Kidney (tissue), 14 donors: ENCODE measurements around the gene ICAM3. TPM values are rescaled to one million over a fixed set of nuclear protein-coding genes. Genes with fewer than 3 reads are reported as not detected.

Experiments
- DNase-seq, 5 donors: peaks; one replicate each; pipeline ENCODE4 v3.0.0-alpha.2; 2013 to 2020
- FAIRE-seq: peaks from 2 replicates; lab custom pipeline; 2012; peaks lifted over from hg19 to GRCh38; lab: Jason Lieb, UNC
- H3K27ac ChIP-seq, 2 donors: one replicate each; pipeline ENCODE4 v1.7.0; 2013; ENCODE audit warnings: low read depth in 2 of 2, low read length in 2 of 2, inconsistent platforms in 1 of 2
- H3K27me3 ChIP-seq: one replicate; pipeline ENCODE4 v1.7.1; 2013; ENCODE audit warnings: low read length, inconsistent platforms; ENCODE audit not compliant: control insufficient read depth, insufficient read depth
- H3K36me3 ChIP-seq, 3 donors: one replicate each; pipeline versions ENCODE4 v1.7.0 to v1.7.1; 2013; ENCODE audit warnings: low read length in 3 of 3, control low read depth in 1 of 3, inconsistent platforms in 1 of 3; ENCODE audit not compliant: insufficient read depth in 3 of 3, control insufficient read depth in 2 of 3
- H3K4me1 ChIP-seq, 3 donors: one replicate each; pipeline versions ENCODE4 v1.7.0 to v1.7.1; 2013; ENCODE audit warnings: low read length in 3 of 3, inconsistent platforms in 1 of 3, low read depth in 1 of 3; ENCODE audit not compliant: control insufficient read depth in 2 of 3, insufficient read depth in 2 of 3
- H3K4me3 ChIP-seq, 3 donors: one replicate each; pipeline versions ENCODE4 v1.7.0 to v1.8.1; 2013; ENCODE audit warnings: low read length in 3 of 3, control low read depth in 1 of 3, inconsistent platforms in 1 of 3
- H3K9ac ChIP-seq, 3 donors: one replicate each; pipeline versions ENCODE4 v1.7.0 to v1.7.1; 2013; ENCODE audit warnings: low read length in 3 of 3, control low read depth in 1 of 3, inconsistent platforms in 1 of 3
- H3K9me3 ChIP-seq, 3 donors: one replicate each; pipeline versions ENCODE4 v1.7.0 to v1.7.1; 2013; ENCODE audit warnings: low read length in 3 of 3, control low read depth in 1 of 3, inconsistent platforms in 1 of 3; ENCODE audit not compliant: control insufficient read depth in 2 of 3, insufficient read depth in 1 of 3
- CTCF ChIP-seq: IDR thresholded peaks from 3 replicates; pipeline ENCODE4 v1.5.1; 2012; ENCODE audit warnings: mild to moderate bottlenecking, moderate library complexity, borderline replicate concordance; ENCODE audit not compliant: insufficient read depth; ENCODE audit errors: extremely low read depth
- intact Hi-C: fragments of 100-400 bp; cut with DNase I; formaldehyde crosslinking; loops from one replicate; pipeline ENCODE4 v1.11.1; 2022
- polyA plus RNA-seq: library from polyadenylated mRNA; stranded (reverse); fragments of 350-450 nt; fragmentation: Illumina TruSeq; extraction: RNeasy Lipid Tissue Mini Kit (QIAGEN cat#74804); gene quantifications from one replicate; pipeline ENCODE4 v1.2.3, GENCODE V29; 2014; ENCODE audit warnings: low read depth, low replicate concordance; ENCODE audit not compliant: insufficient read depth
- total RNA-seq: library from RNA; stranded (reverse); fragmentation: NEBNext Ultra II Directional; extraction: Animal tissue kit (Norgen Biotek cat#: 25700); gene quantifications from one replicate; pipeline ENCODE4 v1.2.1, GENCODE V29; 2021
- donor health status: control.
- donor health status: control.
- donor health status: control.
- donor health status: control.
- donor health status: control.
- donor health status: DM: yes; HTN: yes; CAD: no.
- donor health status: Normal renal cell carcinoma (clear cell type).

Gene ICAM3
- total and polyA plus RNA-seq, 2 donors from 2014 or later = 17.4 to 21.8 TPM

GRCh38 chr19:10291554-10292205 is 47.7 kb downstream of the ICAM3 start:
- no peak for TF ChIP-seq CTCF
- FAIRE-seq = no peak
- Histone ChIP-seq H3K4me1 (peaks cover 0 to 41% (median 3%) of the 10 kb centered on the region in 3 donors), H3K27me3 (peaks cover 57% of the 10 kb centered on the region), H3K9me3 (no peaks in the 10 kb centered on the region), H3K9ac (no peak overlapping the region), H3K27ac (no peak overlapping the region), H3K4me3 (peak overlapping the region; percentile 20 to 47 (median 39)), H3K36me3 (no peaks in the 10 kb centered on the region)
- intact Hi-C loops = no loop called here
- DNase-seq = peak in 1 of 5 donors; percentile 76

GRCh38 chr19:10290876-10291553 is 48.4 kb downstream of the ICAM3 start:
- Histone ChIP-seq H3K4me3 (peak overlapping the region in 1 of 3 donors; percentile 39), H3K4me1 (peaks cover 0 to 42% (median 5%) of the 10 kb centered on the region in 3 donors), H3K9ac (no peak overlapping the region), H3K27me3 (peaks cover 55% of the 10 kb centered on the region), H3K27ac (no peak overlapping the region), H3K36me3 (no peaks in the 10 kb centered on the region), H3K9me3 (no peaks in the 10 kb centered on the region)
- TF ChIP-seq CTCF = no peak
- DNase-seq = peak; percentile 31 to 94 (median 37)
- intact Hi-C loops = no loop called here
- FAIRE-seq = no peak

GRCh38 chr19:10290357-10290875 is 49.0 kb downstream of the ICAM3 start:
- no peak for TF ChIP-seq CTCF
- H3K4me1 ChIP-seq = peaks cover 0 to 36% (median 7%) of the 10 kb centered on the region in 3 donors
- no peak overlapping the region for H3K4me3 ChIP-seq
- H3K27me3 ChIP-seq = peaks cover 50% of the 10 kb centered on the region
- H3K27ac ChIP-seq = no peak overlapping the region
- no peak overlapping the region for H3K9ac ChIP-seq
- DNase-seq (peak in 2 of 5 donors; percentile 26 to 79), FAIRE-seq (no peak)
- intact Hi-C loops = no loop called here
- H3K36me3 ChIP-seq = no peaks in the 10 kb centered on the region
- H3K9me3 ChIP-seq = no peaks in the 10 kb centered on the region
